Left renal cortex interstitium (tissue), 4 donors: Measurements from ENCODE around the gene FERMT3. TPM values are rescaled to one million over a fixed set of nuclear protein-coding genes. Genes with fewer than 3 reads are reported as not detected.

ENCODE experiments used
- polyA plus RNA-seq, 4 donors: library from polyadenylated mRNA; unstranded; fragments of 120-200 nt; gene quantifications; one replicate each; pipeline ENCODE4 v1.2.1, GENCODE V29; 2013; ENCODE audit not compliant: insufficient read length in 4 of 4

FERMT3 gene
- polyA plus RNA-seq, 4 donors: 4.4 to 8.1 (median 4.9) TPM

Other genes with a start within 250 kb of the FERMT3 start
- 100 to 1,000 TPM; 228 to 401 (median 302) TPM for gene COX8A, start 232.1 kb upstream of the FERMT3 start, polyA plus RNA-seq
- gene OTUB1, start 220.3 kb upstream of the FERMT3 start, polyA plus RNA-seq: 100 to 1,000 TPM; 101 to 110 (median 105) TPM
- 1 to 10 TPM; 2.5 to 4.6 (median 3.2) TPM for gene FLRT1, start 170.8 kb upstream of the FERMT3 start, polyA plus RNA-seq
- gene MACROD1, start 40.6 kb upstream of the FERMT3 start, polyA plus RNA-seq: 10 to 100 TPM; 15.1 to 23.2 (median 19.5) TPM
- gene STIP1, start 20.6 kb upstream of the FERMT3 start, polyA plus RNA-seq: 100 to 1,000 TPM; 156 to 207 (median 187) TPM
- 10 to 100 TPM; 32.9 to 58.5 (median 48.2) TPM for gene TRPT1, start 19.5 kb downstream of the FERMT3 start, polyA plus RNA-seq
- 10 to 100 TPM; 21.4 to 41.4 (median 32.5) TPM for gene NUDT22, start 19.6 kb downstream of the FERMT3 start, polyA plus RNA-seq
- gene DNAJC4, start 23.8 kb downstream of the FERMT3 start, polyA plus RNA-seq: 10 to 100 TPM; 54.6 to 78.9 (median 72.2) TPM
- 100 to 1,000 TPM in 2 of 4 donors, 10 to 100 TPM in 2; 76.6 to 116 (median 99.7) TPM for gene VEGFB, start 27.9 kb downstream of the FERMT3 start, polyA plus RNA-seq
- 100 to 1,000 TPM in 2 of 4 donors, 10 to 100 TPM in 2; 94.5 to 110 (median 102) TPM for gene FKBP2, start 34.4 kb downstream of the FERMT3 start, polyA plus RNA-seq
- gene PPP1R14B, start 40.2 kb downstream of the FERMT3 start, polyA plus RNA-seq: 100 to 1,000 TPM in 1 of 4 donors, 10 to 100 TPM in 3; 53.8 to 117 (median 76.0) TPM
- gene PLCB3, start 44.8 kb downstream of the FERMT3 start, polyA plus RNA-seq: 10 to 100 TPM; 11.8 to 17.5 (median 14.8) TPM
- gene BAD, start 77.9 kb downstream of the FERMT3 start, polyA plus RNA-seq: 10 to 100 TPM; 44.2 to 72.0 (median 57.1) TPM
- 10 to 100 TPM; 25.6 to 52.9 (median 40.4) TPM for gene GPR137, start 79.1 kb downstream of the FERMT3 start, polyA plus RNA-seq
- gene KCNK4, start 84.6 kb downstream of the FERMT3 start, polyA plus RNA-seq: under 1 TPM in 1 of 4 donors, not detected in 3; 0.09 TPM
- under 1 TPM in 1 of 4 donors, not detected in 3; 0.19 TPM for gene CATSPERZ, start 93.6 kb downstream of the FERMT3 start, polyA plus RNA-seq
- 10 to 100 TPM; 17.9 to 31.1 (median 26.0) TPM for gene ESRRA, start 98.8 kb downstream of the FERMT3 start, polyA plus RNA-seq
- 100 to 1,000 TPM; 209 to 285 (median 235) TPM for gene TRMT112, start 110.8 kb downstream of the FERMT3 start, polyA plus RNA-seq
- gene PRDX5, start 111.4 kb downstream of the FERMT3 start, polyA plus RNA-seq: 100 to 1,000 TPM; 187 to 282 (median 212) TPM
- 1 to 10 TPM; 2.7 to 4.6 (median 3.7) TPM for gene CCDC88B, start 133.5 kb downstream of the FERMT3 start, polyA plus RNA-seq
- 10 to 100 TPM; 11.0 to 17.4 (median 15.0) TPM for gene RPS6KA4, start 152.4 kb downstream of the FERMT3 start, polyA plus RNA-seq